Choroid plexus epithelial cell (primary cell): Measurements from ENCODE around the gene ATP8B3.

Experiments
- DNase-seq: peaks from one replicate; pipeline ENCODE4 v3.0.0-alpha.2; 2010; ENCODE audit warnings: low read depth
- H3K4me3 ChIP-seq: 2 replicates; pipeline ENCODE4 v1.5.1; 2011; ENCODE audit warnings: low read depth, mild to moderate bottlenecking, control low read depth, low read length, moderate library complexity
- TF ChIP-seq, protein P1 (sequence below): conservative IDR thresholded peaks from 2 replicates; pipeline ENCODE4 v1.5.1; 2011; ENCODE audit warnings: low read depth, mild to moderate bottlenecking, control low read depth, inconsistent platforms, low read length, moderate library complexity

ATP8B3 gene

DNA sequence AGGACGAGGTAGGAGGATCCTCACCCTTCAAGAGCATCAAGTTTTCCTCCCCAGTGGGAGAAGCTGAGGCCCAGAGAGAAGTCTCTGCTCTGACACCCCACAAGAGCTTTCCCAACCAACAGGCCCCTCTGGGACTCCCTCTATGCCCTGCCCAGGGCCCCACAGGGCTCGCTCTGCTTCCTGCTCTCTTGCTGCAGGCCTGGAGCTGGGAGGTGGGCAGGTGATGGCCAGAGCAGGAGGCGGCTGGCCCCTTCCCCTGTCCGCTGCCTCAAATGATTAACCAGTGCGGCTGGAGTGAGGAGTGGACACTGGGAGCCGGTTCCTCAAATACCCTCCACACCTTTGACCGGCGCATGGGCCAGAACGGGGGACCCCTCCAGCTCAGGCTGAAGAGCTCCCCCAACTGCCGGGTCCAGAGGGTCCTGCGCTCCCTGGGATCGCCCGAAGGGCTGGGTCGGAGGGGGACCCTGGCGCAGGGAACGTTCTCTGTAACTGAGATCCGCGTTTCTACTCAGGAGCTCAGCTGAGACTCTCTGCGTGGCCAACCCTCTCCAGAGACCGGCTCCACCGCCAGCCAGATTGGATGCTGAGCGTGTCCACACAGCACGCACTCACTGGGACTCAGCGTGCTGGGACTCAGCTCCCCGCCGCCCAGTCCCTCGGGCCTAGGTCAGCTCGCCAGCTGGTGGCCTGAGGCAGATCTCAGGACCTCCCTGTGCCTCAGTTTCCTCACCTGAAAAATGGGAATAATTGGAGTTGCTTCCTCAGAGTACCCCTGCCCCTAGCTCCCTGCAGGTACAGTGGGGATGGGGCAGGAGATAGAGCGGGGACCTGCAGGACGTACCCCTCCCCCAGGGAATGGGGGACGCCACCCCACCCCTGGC lies 65.4 kb downstream of the ATP8B3 start:
- no peak overlapping the region for H3K4me3 ChIP-seq
- peak; percentile 24 for DNase-seq
- TF ChIP-seq, protein P1, sequence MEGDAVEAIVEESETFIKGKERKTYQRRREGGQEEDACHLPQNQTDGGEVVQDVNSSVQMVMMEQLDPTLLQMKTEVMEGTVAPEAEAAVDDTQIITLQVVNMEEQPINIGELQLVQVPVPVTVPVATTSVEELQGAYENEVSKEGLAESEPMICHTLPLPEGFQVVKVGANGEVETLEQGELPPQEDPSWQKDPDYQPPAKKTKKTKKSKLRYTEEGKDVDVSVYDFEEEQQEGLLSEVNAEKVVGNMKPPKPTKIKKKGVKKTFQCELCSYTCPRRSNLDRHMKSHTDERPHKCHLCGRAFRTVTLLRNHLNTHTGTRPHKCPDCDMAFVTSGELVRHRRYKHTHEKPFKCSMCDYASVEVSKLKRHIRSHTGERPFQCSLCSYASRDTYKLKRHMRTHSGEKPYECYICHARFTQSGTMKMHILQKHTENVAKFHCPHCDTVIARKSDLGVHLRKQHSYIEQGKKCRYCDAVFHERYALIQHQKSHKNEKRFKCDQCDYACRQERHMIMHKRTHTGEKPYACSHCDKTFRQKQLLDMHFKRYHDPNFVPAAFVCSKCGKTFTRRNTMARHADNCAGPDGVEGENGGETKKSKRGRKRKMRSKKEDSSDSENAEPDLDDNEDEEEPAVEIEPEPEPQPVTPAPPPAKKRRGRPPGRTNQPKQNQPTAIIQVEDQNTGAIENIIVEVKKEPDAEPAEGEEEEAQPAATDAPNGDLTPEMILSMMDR: no peak

DNA sequence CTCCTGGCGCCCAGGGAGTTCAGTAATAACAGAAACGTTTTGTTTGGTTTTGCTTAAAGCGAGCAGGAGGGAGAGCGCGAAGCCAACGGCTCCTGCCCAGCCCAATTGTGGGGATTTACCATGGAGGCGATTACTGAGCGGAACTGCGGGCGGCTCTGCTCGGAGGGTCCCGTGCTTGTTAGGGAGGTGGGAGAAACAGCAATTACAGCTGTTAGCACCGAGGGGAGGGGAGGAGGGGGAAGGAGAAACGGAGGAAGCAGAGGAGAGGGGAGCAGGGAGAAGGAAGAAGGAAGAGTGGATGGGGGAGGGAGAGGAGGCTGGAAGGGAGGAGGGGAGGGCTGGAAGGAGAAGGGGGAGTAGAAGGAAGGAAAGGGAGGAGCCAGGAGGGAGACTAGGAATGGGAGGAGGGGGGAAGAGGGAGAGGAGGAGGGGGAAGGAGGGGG lies 66.5 kb downstream of the ATP8B3 start:
- TF ChIP-seq, protein P1: no peak
- no peak overlapping the region for H3K4me3 ChIP-seq
- DNase-seq: no peak

DNA sequence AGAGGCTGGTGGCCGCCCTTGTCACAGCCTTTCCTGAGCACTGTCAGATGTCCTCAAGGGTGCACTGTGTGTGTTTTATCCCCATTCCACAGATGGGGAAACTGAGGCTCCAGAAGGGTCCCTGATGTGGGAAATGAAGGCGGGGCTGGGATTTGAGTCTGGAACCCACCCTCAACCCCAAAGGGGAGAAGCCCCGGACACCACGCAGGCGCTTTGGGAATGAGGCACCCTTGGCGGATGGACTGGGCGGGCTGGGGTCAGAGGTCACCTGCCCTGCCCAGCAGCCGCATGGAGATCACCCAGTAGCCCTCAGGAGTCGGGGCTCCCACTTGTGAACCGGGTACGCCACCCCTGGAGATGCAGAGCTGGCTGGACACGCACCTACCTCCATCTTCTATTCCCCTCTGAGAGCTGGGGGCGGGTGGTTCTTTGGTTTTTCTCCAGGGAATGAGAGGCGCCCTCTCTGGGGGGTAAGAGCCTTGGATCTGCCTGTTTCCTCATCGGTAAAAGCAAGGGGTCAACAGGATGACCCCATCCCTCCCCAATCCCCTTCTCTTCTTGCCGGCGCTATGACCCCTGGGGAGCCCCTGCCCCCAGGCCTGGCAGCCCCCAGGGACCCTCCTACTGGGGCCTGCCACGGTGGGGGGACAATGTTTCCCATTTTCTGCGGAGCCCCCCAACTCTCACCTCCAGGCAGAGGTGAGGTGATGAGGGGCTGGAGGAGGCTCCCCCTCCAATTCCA lies 67.1 kb downstream of the ATP8B3 start:
- TF ChIP-seq, protein P1: no peak
- no peak for DNase-seq
- no peak overlapping the region for H3K4me3 ChIP-seq

DNA sequence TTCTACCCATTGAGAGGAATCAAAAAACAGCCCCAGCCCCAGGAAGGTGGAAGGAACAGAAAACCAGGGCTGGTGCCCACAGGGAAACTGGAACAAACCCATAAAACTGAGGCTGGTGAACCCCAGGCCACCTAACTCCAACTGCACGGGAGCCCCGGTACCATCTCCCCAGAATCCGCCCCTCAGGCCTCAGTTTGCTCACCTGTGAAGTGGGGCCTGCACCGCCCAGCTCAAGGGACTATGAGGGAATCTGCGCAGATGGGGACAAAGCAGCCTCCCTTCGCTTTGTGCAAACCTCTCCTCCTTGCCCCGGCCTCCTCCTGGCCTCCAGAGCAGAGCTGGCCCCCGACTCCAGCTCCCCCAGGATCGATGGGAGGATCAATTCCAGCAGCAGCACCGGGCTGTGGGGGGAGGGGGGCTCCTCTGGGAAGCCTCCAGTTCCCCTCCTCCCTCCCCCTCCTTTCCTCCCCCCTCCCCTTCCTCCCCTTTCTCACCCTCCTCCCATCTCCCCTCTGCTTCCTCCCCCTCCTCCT lies 67.9 kb downstream of the ATP8B3 start:
- TF ChIP-seq, protein P1: no peak
- H3K4me3 ChIP-seq: no peak overlapping the region
- DNase-seq: no peak

DNA sequence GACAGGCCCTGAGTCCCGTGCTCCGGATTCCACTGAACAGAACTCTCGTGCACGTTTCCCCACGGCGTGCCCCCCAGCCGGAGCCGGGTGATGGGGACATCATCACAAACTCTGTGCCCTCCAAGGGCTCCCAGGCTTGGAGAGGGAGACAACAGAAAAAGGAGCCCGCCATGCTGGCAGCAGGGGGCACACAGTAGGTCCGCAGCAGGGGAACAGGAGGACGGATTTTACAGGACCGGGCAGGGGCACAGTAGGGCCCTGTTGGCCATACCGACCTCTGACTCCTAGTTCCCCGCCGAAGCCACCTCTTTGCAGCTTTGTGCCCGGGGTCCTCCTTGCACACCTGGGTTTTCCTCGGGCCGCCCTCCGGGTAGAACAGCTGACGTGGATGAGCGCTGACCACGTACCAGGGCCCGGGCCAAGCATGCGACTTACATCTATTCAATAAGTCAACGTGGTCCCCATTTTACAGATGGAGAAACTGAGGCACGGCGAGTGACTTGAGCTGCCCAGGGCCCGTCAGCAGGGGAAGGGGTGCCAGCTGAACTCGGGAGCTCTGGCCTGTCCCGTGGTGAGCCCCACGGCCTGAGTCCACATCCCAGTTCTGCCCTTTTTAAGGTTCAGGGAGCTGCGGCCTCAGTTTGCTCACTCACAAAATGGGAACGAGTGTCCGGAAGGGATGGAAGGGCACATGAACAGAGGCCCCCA lies 68.9 kb downstream of the ATP8B3 start:
- H3K4me3 ChIP-seq: no peak overlapping the region
- TF ChIP-seq, protein P1: no peak
- DNase-seq: no peak

DNA sequence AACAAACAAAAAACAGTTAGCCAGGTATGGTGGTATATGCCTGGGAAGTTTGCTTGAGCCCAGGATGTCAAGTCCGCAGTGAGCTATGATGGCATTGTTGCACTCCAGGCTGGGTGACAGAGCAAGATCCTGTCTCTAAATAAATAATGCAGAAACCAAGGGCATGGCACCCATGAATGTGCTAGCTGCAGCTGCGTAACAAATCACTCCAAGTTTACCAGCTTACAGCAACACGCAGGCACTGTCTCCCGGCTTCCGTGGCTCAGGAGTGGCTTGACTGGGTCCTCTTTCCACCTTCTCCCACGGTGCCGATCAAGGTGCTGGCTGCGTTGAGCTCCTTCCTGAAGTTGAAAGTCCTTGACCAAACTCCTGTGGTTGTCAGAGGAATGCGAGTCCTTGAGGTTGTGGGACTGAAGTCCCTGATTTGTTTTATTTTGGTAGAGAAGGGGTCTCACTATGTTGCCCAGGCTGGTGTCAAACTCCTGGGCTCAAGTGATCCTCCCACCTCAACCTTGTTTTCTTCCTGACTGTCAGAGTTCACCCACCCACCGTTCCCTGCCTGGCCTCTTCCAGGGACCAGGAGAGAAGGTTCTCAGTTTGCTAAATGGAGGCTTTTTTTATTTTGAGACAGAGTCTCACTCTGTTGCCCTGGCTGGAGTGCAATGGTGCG lies 72.0 kb downstream of the ATP8B3 start:
- no peak overlapping the region for H3K4me3 ChIP-seq
- DNase-seq: no peak
- TF ChIP-seq, protein P1: no peak
